ENCODE results near the gene CPEB1. TPM values are rescaled to one million over a fixed set of nuclear protein-coding genes. Genes with fewer than 3 reads are reported as not detected.
"Not testable (repeated sequence)": the region's sequence is repeated elsewhere in the genome, so short reads cannot be mapped to it uniquely, and the experiment has no call there.

CPEB1 gene
- total RNA-seq, 1 donor from 2014 or later: 27.1 TPM

GRCh38 chr15:82535566-82536408 lies 111.4 kb downstream of the CPEB1 start:
- intact Hi-C loops (cut with DNase I): no loop called here
- no peak for DNase-seq (ENCODE audit: low spot score)
- no peak for ATAC-seq

- ATAC-seq; intact Hi-C loops (cut with DNase I); DNase-seq (ENCODE audit: low spot score): not testable (repeated sequence)
Measured at GRCh38 chr15:82535151-82535550, 112.0 kb downstream of the CPEB1 start.

GRCh38 chr15:82534457-82534861 lies 112.7 kb downstream of the CPEB1 start:
- intact Hi-C loops (cut with DNase I); ATAC-seq; DNase-seq (ENCODE audit: low spot score): not testable (repeated sequence)

- intact Hi-C loops (cut with DNase I): no loop called here
- no peak for DNase-seq (ENCODE audit: low spot score)
- ATAC-seq: no peak
Measured at GRCh38 chr15:82533801-82534200, 113.4 kb downstream of the CPEB1 start.

- intact Hi-C loops (cut with DNase I): no loop called here
- no peak for ATAC-seq
- DNase-seq (ENCODE audit: low spot score): no peak
Measured at GRCh38 chr15:82532991-82533481, 114.1 kb downstream of the CPEB1 start.

- DNase-seq (ENCODE audit: low spot score) (no peak), ATAC-seq (no peak)
- intact Hi-C loops (cut with DNase I): no loop called here
Measured at GRCh38 chr15:82532383-82532990, 114.7 kb downstream of the CPEB1 start.

- intact Hi-C loops (cut with DNase I): no loop called here
Measured at GRCh38 chr15:82531496-82532382, 115.4 kb downstream of the CPEB1 start.

GRCh38 chr15:82530606-82531379 lies 116.4 kb downstream of the CPEB1 start:
- DNase-seq (ENCODE audit: low spot score): no peak
- ATAC-seq: no peak
- intact Hi-C loops (cut with DNase I): no loop called here

More at GRCh38 chr15:82531496-82532382, 115.4 kb downstream of the CPEB1 start:
- ATAC-seq (no peak), DNase-seq (ENCODE audit: low spot score) (no peak)

GRCh38 chr15:82530006-82530405 lies 117.2 kb downstream of the CPEB1 start:
- DNase-seq (ENCODE audit: low spot score) (no peak), ATAC-seq (no peak)
- intact Hi-C loops (cut with DNase I): no loop called here

GRCh38 chr15:82513587-82513986 lies 133.6 kb downstream of the CPEB1 start:
- ATAC-seq; intact Hi-C loops (cut with DNase I); DNase-seq (ENCODE audit: low spot score): not testable (repeated sequence)

GRCh38 chr15:82507693-82508092 lies 139.5 kb downstream of the CPEB1 start:
- intact Hi-C loops (cut with DNase I); ATAC-seq; DNase-seq (ENCODE audit: low spot score): not testable (repeated sequence)

- DNase-seq (ENCODE audit: low spot score); intact Hi-C loops (cut with DNase I); ATAC-seq: not testable (repeated sequence)
Measured at GRCh38 chr15:82507087-82507486, 140.1 kb downstream of the CPEB1 start.

GRCh38 chr15:82505842-82506241 lies 141.3 kb downstream of the CPEB1 start:
- DNase-seq (ENCODE audit: low spot score); ATAC-seq; intact Hi-C loops (cut with DNase I): not testable (repeated sequence)

- intact Hi-C loops (cut with DNase I); ATAC-seq; DNase-seq (ENCODE audit: low spot score): not testable (repeated sequence)
Measured at GRCh38 chr15:82504074-82504473, 143.1 kb downstream of the CPEB1 start.

GRCh38 chr15:82502700-82503339 lies 144.3 kb downstream of the CPEB1 start:
- intact Hi-C loops (cut with DNase I); DNase-seq (ENCODE audit: low spot score): not testable (repeated sequence)
- peak; percentile 78 for ATAC-seq

- DNase-seq (ENCODE audit: low spot score); ATAC-seq; intact Hi-C loops (cut with DNase I): not testable (repeated sequence)
Measured at GRCh38 chr15:82500772-82501171, 146.4 kb downstream of the CPEB1 start.

- ATAC-seq; DNase-seq (ENCODE audit: low spot score); intact Hi-C loops (cut with DNase I): not testable (repeated sequence)
Measured at GRCh38 chr15:82497978-82498377, 149.2 kb downstream of the CPEB1 start.
